Activated CD8-positive, alpha-beta memory T cell treated with anti-CD3 and anti-CD28 coated beads for 36 hours (primary cell): ENCODE data around the gene PELI2. TPM values are rescaled to one million over a fixed set of nuclear protein-coding genes. Genes with fewer than 3 reads are reported as not detected.

ENCODE experiments used
- CTCF ChIA-PET: fragments of 350-600 bp; sonication (Branson Sonifier 250); formaldehyde crosslinking; loops from one replicate; lab custom pipeline; 2021; ENCODE audit warnings: antibody characterized with exemption; lab: Charles Lee
- POLR2A ChIA-PET: fragments of 350-600 bp; sonication (Branson Sonifier 250); formaldehyde crosslinking; loops from one replicate; lab custom pipeline; 2021; ENCODE audit warnings: antibody characterized with exemption; lab: Charles Lee
- total RNA-seq, 2 experiments: library from RNA; stranded (reverse); gene quantifications; one replicate each; pipeline ENCODE4 v1.2.3, GENCODE V29; 2021

The PELI2 gene, protein sequence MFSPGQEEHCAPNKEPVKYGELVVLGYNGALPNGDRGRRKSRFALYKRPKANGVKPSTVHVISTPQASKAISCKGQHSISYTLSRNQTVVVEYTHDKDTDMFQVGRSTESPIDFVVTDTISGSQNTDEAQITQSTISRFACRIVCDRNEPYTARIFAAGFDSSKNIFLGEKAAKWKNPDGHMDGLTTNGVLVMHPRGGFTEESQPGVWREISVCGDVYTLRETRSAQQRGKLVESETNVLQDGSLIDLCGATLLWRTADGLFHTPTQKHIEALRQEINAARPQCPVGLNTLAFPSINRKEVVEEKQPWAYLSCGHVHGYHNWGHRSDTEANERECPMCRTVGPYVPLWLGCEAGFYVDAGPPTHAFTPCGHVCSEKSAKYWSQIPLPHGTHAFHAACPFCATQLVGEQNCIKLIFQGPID
- total RNA-seq: 1 to 10 TPM; 2.6 to 2.9 TPM

DNA sequence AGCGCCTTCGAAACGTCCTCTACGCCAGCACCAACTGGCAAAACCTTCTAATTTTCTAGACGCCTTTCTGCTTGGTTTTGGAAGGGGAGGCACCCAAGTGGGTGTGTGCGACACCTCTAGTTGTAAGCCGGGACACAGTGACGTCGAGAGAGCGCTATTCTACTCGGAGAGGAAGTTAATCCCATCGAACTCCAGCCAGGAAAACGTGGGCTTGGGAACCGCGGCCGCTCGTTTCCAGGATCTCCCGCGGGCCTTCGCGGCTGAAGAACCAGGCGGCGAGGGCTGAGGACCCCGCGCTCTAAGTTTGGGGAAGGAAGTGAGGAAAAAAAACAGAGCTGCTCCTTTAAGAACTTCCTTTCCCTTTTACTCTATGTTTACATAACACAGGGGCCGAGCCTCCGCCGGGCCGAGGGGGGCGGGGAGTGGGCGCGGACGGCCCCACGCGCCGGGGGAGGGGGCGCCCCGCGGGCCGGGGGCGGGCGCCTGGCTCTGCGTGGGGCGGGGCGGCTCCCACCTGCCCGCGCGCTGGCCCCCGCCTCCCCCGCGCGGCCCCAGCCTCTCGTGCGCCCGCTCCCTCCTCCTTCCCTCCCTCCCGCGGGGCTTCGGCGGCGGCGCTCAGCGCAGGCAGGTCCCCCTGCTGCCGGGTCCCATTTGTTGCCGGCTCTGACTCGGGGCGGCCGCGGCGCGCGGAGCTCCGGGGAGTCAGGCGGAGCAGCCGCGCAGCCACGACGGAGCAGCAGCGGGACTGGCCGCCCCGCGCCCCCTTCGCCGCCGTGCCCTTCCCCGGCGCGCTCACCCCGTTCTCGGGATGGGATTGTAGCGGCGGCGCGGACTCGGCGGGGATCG is at the start of gene PELI2:
Gene PELI2, plus strand, starts transcription at position 647 of the 846 bp plus-strand sequence. CDS start 250 bp downstream, outside the sequence.
- ChIA-PET POLR2A (interaction anchor here (0.6 to 1.3 kb wide), 3 partner anchors 16 to 536 kb away, joined by 4 to 5 read pairs (median 4); no protein-coding TSS in a partner anchor), CTCF (no interaction called here)

DNA sequence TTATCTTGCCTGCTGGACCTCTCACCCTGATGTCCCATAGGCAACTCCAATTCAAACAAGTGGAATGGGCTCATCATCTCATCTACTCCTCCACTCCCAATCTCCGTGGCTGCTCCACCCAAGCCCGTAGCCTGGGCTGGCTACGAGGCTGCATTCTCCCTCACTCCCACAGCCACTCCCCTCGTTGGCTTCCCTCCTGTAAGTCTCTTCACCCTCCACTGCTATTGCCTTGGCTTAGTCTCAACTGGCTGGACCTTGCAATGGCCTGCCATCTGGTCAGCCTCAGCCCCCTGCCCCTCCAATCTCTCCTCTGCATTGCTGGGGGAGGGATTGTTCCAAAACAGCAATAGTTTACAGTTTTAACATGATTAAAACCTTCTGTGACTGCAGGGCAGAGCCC is 44.4 kb upstream of the PELI2 start:
- POLR2A ChIA-PET: no interaction called here
- CTCF ChIA-PET: no interaction called here

DNA sequence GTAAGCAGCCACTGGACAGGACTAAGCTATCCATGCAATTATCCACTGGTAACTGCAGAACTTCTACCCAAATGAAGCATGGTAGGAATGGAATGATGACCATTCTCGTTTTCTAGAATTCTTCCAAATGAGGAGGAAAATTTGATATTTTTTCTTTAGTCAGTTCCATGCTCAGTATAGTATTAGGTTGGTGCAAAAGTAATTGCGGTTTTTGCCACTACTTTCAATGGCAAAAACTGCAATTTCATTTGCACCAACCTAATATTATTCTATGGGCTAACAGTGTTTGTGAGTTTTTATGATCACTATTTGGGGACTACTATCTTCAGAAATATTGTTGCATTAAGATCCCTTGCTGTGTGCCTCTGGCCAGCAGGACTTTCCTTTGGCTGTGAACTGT is 42.9 kb upstream of the PELI2 start:
- POLR2A ChIA-PET: no interaction called here
- CTCF ChIA-PET: no interaction called here

DNA sequence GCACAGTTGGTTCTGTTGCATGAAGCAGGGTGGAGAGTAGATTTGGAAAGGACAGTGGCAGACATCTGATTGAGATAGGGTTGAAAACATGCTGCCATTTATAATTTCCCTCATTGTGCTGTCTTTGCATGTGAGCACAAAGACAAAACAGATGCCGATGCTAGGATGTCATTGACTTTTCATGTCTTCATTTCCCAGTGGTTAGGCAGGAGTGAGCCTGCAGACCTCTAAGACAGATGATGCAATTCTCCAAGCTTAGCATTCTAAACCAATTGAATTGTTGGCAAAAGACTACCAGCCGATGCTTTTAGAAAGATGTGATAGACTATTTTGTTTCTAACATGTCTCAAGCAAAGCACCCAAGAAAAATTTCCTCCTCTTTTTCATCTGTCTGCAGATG is 37.1 kb upstream of the PELI2 start:
- CTCF ChIA-PET: interaction anchor here (0.7 kb wide), 1 partner anchor 145 kb away, joined by 3 read pairs; no protein-coding TSS in a partner anchor
- POLR2A ChIA-PET: no interaction called here

DNA sequence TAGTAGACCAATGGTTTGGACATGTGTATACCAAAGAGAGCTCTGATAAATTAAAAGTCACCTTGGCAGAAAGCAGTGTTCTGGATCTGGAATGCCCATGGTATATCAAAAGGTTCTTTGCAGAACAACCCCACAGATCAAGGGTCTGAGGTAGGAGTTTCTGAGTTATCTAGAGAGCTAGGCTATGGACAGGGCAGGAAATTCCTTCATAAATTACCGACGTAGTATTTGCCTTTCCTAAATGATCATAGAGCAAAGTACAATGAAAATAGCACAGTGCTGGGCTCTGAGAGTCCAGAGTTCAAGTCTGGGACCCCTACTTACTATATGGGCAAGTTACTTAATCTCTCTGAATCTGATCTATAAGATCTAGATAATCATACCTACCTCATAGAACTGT is 35.3 kb upstream of the PELI2 start:
- CTCF ChIA-PET: no interaction called here
- POLR2A ChIA-PET: no interaction called here

DNA sequence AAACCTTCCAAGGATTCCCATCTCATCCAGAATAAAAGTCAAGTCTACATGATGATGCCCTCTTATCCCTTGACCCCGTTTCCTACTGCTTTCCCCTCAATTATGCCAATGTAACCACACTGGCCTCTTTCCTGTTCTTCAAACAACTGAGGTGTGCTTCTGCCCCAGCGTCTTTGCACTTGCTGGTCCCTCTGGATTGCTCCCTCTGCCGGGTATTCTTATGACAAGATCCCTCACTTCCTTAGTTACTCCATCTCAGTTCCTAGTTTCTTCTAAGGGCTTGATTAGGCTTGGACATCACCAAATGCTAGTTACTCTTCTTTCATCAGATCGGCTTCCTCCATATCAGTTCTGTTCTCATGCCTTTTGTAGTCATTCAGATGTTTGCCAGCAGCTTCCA is 32.7 kb upstream of the PELI2 start:
- POLR2A ChIA-PET: no interaction called here
- CTCF ChIA-PET: no interaction called here

DNA sequence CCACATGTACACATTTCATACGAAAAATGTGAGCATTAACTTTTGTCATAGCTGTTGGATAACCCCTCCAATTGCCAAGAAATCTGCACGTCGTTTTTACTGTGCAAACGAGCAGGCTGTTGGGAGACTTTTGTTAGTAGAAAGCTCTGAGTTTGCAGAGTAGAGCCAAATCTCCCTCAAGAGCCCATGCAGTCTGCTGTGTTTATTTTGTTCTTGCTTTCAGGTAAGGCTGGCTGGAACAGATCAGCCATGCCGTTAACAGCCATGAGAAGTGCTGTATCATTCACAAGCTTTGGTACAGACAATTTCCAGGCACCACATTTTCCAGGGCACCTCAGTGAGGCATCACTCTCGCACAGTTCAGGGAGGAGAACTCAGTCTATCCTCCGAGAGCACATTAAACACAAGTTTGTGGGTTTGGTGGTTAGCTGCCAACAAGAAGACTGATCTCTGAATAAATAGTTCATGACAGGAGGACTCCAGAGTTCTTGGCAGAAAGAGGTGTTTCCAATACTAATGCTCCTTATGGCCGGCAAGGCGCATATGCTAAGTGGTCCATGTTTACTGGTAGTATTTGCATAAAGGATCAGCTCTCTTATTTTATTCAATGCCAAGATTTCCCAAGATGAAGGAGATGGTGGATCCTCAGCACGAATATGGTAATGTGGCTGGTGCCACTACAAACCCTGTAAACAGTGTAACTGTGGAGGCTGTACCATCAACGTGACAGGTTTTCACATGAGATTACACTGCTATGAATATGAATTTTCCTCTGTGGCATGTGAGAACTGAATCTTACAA is 30.3 kb upstream of the PELI2 start:
- CTCF ChIA-PET: no interaction called here
- POLR2A ChIA-PET: no interaction called here

DNA sequence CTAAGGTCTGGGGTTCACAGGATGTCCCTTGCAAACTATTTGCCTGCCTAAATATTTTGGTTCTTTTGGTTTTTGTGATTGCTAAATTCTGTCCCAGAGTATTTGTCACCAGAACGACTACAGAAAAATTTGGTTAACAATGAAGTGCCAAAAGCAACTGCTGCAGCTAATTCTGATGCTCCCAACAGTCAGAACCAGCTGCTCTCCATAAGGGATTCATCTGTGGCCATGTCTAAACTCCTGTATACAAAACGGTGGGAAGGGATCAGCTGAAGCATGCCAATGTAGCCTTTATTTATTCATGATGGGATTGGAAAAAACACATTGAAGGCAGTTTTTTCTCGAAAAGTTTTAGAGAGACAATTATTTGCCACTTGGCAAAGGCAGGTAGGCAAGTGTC is 29.3 kb upstream of the PELI2 start:
- POLR2A ChIA-PET: no interaction called here
- CTCF ChIA-PET: no interaction called here

DNA sequence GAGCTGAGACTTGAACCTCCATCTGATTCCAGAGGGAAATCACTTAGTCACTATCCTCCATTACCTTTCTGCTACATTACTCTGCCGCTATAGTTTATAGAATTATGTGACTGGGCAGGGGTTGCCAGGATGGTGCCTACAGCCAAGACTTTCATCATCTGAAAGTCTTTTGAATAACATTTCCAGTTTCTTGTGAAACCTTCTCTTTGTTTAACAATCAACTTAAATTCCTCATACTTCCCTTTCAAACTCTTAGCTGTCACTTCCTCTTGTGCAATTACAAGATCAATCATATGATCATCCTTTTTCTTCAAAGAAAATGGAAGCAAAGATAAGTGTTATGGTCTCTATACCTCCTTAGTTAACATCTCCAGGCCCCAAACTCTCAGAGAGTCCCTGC is 25.4 kb upstream of the PELI2 start:
- ChIA-PET POLR2A (no interaction called here), CTCF (no interaction called here)

DNA sequence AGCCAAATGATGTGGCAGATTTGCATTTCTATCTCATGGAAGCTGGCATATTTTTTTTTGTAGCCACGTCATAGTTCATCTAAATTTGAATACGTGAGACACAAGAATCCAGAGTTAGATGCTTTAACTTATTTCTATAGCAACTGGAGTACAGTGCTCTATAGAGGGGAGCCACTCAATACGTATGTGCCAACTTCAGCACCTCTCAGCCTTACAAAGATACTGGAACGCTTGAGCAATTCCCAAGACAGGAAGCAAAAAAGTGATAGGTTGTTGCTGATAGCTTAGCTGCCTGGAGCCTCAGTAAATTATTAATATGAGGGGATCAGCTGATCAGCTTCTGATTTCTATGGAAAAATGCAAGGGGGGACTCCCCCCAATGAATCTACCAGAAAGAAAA is 24.1 kb upstream of the PELI2 start:
- ChIA-PET POLR2A (no interaction called here), CTCF (no interaction called here)

DNA sequence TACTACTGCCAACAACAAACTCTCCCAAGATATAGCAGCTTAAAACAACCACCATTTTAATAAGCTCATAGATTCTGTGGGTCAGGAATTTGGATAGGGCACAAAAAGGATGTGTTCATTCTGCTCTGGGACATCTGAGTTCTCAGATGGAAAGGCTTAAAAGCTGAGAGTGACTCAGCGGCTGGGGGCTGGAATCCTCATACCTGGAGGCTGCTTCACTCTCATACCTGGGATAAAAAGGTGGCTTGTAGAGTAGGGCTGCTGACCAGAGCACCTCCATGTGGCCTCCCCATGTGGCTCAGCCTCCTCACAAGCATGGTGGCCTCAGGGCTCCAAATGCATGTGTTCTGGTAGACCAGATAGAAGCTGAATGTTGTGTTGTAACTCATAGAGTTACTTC is 20.2 kb upstream of the PELI2 start:
- ChIA-PET CTCF (no interaction called here), POLR2A (no interaction called here)

DNA sequence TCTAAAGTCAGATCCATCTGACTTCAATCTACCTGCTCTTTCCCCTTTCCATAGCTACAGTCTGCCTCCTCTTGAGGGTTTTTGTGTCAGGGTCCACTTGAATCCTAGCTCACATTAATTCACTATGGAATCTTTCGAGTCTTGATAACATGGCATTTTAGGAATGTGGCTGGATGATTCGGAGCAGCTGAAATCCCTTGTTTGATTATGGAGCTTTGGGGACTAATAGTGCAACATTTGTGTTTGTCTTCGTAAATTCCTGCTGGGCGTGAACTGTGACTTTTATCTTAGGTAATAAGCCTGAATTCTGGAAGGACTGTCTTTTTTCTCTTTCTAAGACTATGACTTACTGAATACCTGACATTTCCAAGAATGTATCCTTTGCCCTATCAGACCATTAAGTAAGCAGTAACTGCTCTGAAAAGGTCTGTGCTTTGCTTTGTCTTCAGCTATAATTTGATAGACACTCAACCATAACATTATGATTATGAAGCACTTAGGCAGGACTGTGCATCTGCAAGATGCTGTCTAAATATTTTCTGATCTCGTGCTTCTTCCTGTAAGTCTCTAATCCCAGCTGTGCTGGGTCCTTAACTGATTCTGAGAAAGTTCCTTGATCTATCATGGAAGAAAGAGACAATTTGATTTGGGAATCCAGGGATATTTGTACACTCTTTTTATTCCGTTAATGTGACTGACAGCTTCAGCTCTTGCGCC is 19.0 kb upstream of the PELI2 start:
- ChIA-PET CTCF (no interaction called here), POLR2A (no interaction called here)

DNA sequence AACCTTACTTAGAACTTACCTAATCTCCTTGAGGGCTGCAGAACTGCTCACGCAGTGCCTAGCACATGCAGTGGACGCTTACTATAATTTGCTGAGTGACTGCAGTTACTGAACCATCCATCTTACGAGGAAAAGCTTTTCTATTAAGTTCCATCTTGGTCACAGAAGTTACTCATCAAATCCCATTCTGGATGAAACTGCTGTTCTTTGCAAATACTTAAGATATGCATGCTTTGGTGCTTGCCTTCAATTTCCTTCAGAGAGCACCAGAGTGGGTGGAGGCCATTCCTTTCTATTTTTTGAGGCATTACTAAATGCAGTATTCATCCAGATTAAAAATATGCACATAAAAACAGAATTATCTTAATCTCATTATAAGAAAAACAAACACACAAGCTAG is 17.7 kb upstream of the PELI2 start:
- ChIA-PET CTCF (no interaction called here), POLR2A (no interaction called here)

DNA sequence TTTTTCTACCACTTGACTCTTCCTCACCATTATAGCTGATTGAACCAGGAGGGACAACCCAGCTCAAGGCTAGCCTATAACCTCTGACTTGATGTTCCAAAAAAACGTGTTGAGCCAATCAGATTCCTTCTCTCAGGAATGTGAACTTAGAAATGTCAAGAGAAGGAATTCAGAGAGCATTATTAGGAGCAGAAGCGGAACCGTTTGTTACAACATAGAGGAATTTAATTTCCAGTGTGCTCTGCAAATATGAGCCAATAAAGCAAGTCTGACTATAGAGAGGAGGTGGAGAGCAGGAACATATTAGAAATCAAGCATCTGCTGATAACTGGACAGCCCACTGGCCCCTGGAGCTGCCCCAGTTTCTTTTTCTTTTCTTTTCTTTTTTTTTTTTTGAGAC is 15.3 kb upstream of the PELI2 start:
- CTCF ChIA-PET: no interaction called here
- POLR2A ChIA-PET: no interaction called here

DNA sequence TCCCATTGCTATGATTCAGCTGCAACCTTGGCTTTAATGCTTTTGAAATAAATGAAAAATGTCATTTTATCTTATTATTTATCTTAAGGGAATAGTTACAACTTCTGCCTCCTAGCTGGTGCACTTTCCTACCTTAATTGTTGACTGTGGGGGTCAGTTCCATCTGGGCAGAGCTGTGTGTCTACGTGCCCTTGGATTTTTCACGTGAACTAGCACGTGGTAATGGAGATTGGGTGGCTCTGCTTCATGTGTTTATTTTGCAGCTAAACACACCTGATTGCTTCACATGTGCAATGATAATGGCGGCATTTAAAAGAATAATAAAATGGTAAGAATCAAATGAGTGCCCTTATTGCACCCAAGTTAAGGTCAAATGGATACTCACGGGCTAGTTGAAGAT is 10.6 kb upstream of the PELI2 start:
- POLR2A ChIA-PET: no interaction called here
- CTCF ChIA-PET: no interaction called here

DNA sequence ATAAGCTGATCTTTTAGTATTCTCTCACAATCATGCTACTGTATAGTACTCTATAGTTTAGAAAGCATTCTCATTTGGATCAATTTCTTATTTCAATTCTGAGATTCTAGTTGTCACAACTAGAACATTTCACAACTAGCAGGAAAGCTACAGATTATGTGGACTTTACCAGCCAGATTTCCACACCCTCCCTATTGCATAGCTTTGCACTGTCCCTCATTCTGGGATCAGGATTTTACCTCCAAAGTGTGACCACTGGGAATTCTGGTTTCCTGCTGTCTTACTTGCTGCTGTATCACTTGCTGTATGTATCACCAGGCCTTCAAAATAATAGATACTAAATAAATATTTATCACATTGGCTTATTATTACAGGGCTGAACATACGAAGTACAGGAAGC is 10.2 kb upstream of the PELI2 start:
- ChIA-PET POLR2A (no interaction called here), CTCF (no interaction called here)

DNA sequence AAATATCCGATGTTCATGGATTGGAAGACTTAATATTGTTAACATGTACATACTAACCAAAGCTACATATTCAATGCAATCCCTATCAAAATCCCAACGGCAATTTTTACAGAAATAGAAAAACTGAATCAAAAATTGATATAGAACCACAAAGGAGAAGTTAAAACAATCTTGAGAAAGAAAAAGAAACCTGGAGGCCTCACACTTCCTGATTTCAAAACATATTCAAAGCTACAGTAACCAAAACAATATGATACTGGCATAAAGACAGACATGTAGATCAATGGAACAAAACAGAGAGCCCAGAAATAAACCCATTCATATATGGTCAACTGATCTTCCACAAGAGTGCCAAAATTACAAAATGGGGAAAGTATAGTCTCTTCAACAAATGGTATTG is 5.4 kb upstream of the PELI2 start:
- CTCF ChIA-PET: no interaction called here
- POLR2A ChIA-PET: no interaction called here

DNA sequence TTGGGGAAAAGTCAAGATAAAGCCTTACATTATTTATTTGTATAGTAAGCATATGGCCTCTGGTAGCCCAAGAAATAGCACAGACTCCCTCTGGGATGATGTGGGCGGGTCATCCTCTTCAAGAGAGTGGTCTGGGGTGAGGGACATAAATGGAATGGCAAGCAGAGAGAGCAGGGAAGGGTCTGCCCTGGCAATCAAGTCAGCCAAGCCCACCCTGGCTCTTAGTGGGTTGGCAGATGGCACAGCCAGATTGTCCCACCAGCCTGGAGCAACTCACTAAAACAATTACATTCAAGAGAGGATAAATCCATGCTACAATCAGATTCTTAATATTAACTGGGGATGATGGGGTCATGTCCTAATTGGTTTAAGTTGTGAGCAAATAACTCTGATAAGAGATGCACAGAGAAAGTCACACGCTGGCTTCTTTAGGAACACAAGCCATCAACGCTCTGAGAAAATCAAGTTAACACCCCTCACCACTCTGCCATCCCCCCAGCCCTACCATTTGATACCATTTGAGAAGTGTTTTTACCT is 2.8 kb upstream of the PELI2 start:
- ChIA-PET POLR2A (no interaction called here), CTCF (no interaction called here)
